Measurements from ENCODE around the gene WFDC2. TPM values are rescaled to one million over a fixed set of nuclear protein-coding genes. Genes with fewer than 3 reads are reported as not detected.

WFDC2 gene
- total and polyA plus RNA-seq, 2 of the 13 experiments (the other 11 are each of a cell fraction or from before 2014, with no cell fraction given): 0.33 TPM; not detected in 1

DNA sequence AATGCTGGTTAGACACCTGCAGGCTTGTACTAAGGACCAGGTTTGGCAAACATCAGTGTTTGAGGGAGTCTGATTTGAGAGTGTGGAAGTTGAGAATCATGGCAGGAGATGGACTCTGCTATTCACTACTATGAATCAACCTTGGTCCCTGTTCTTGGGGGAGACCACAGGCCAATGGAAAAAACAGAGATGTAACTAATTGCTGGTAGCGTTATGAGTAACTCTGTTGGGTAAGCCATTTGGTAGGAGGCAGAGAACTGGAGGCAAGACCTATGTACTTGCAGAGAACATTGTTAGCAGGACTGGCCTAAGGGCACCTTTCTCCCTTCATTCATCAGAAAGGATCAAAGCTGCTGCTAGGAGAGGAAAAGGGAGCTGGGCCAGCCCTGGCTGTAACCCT, 8.3 kb upstream of the WFDC2 start:
- Histone ChIP-seq H3K79me2 (ENCODE audit: insufficient read depth, low read length) (no peaks in the 10 kb centered on the region), H3K27me3 (ENCODE audit: control insufficient read depth in 1 of 2, insufficient read depth in 2 of 2, low read length in 2 of 2) (peaks cover 0 to 5% of the 10 kb centered on the region in 2 experiments; a peak in 2 of 5 replicates), H3K27ac (ENCODE audit: extremely low read length, insufficient read depth, low read length) (no peak overlapping the region), H3K4me1 (ENCODE audit: insufficient read depth, low read length) (no peaks in the 10 kb centered on the region), H3K4me3 (replicated peaks in 1 of 3; ENCODE audit: insufficient read depth in 1 of 3, low read depth in 2 of 3, low read length in 3 of 3) (no peak overlapping the region), H3K9ac (ENCODE audit: insufficient read depth, low read depth, low read length) (no peak overlapping the region), H3K4me2 (ENCODE audit: low read depth, low read length) (no peak overlapping the region), H3K9me3 (ENCODE audit: low read length) (no peaks in the 10 kb centered on the region), H3K36me3 (replicated peaks in 1 of 2; ENCODE audit: control insufficient read depth in 1 of 2, insufficient read depth in 2 of 2, low read length in 2 of 2) (no peaks in the 10 kb centered on the region), H2AFZ (ENCODE audit: low read length) (no peak overlapping the region), H4K20me1 (ENCODE audit: insufficient read depth, low read length) (no peaks in the 10 kb centered on the region)
- in situ Hi-C loops (cut with HindIII; ENCODE audit: extremely low pct_ligation_motif_present, low pct_unique_long_range_greater_than_20kb): no loop called here
- ATAC-seq (no peak), FAIRE-seq (no peak), DNase-seq (ENCODE audit: low spot score) (no peak)
- intact Hi-C loops (cut with micrococcal nuclease; ENCODE audit: unreplicated experiment): no loop called here
- BruUV-seq (replicated peaks): no TSS peak
- TF ChIP-seq, protein P1, sequence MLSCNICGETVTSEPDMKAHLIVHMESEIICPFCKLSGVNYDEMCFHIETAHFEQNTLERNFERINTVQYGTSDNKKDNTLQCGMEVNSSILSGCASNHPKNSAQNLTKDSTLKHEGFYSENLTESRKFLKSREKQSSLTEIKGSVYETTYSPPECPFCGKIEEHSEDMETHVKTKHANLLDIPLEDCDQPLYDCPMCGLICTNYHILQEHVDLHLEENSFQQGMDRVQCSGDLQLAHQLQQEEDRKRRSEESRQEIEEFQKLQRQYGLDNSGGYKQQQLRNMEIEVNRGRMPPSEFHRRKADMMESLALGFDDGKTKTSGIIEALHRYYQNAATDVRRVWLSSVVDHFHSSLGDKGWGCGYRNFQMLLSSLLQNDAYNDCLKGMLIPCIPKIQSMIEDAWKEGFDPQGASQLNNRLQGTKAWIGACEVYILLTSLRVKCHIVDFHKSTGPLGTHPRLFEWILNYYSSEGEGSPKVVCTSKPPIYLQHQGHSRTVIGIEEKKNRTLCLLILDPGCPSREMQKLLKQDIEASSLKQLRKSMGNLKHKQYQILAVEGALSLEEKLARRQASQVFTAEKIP (CRISPR knock-in tag; IDR thresholded peaks at IDR 0.05; ENCODE audit: borderline replicate concordance): no peak
- TF ChIP-seq, protein P2, sequence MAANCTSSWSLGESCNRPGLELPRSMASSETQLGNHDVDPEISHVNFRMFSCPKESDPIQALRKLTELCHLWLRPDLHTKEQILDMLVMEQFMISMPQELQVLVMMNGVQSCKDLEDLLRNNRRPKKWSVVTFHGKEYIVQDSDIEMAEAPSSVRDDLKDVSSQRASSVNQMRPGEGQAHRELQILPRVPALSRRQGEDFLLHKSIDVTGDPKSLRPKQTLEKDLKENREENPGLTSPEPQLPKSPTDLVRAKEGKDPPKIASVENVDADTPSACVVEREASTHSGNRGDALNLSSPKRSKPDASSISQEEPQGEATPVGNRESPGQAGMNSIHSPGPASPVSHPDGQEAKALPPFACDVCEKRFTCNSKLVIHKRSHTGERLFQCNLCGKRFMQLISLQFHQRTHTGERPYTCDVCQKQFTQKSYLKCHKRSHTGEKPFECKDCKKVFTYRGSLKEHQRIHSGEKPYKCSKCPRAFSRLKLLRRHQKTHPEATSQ (CRISPR knock-in tag; IDR thresholded peaks at IDR 0.05; ENCODE audit: borderline replicate concordance): no peak
- TF ChIP-seq, protein P3, sequence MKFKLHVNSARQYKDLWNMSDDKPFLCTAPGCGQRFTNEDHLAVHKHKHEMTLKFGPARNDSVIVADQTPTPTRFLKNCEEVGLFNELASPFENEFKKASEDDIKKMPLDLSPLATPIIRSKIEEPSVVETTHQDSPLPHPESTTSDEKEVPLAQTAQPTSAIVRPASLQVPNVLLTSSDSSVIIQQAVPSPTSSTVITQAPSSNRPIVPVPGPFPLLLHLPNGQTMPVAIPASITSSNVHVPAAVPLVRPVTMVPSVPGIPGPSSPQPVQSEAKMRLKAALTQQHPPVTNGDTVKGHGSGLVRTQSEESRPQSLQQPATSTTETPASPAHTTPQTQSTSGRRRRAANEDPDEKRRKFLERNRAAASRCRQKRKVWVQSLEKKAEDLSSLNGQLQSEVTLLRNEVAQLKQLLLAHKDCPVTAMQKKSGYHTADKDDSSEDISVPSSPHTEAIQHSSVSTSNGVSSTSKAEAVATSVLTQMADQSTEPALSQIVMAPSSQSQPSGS (CRISPR knock-in tag; IDR thresholded peaks at IDR 0.05): no peak
- no peak for TF ChIP-seq ZFP36L2 (CRISPR knock-in tag; IDR thresholded peaks at IDR 0.05)
- TF ChIP-seq, protein P4, sequence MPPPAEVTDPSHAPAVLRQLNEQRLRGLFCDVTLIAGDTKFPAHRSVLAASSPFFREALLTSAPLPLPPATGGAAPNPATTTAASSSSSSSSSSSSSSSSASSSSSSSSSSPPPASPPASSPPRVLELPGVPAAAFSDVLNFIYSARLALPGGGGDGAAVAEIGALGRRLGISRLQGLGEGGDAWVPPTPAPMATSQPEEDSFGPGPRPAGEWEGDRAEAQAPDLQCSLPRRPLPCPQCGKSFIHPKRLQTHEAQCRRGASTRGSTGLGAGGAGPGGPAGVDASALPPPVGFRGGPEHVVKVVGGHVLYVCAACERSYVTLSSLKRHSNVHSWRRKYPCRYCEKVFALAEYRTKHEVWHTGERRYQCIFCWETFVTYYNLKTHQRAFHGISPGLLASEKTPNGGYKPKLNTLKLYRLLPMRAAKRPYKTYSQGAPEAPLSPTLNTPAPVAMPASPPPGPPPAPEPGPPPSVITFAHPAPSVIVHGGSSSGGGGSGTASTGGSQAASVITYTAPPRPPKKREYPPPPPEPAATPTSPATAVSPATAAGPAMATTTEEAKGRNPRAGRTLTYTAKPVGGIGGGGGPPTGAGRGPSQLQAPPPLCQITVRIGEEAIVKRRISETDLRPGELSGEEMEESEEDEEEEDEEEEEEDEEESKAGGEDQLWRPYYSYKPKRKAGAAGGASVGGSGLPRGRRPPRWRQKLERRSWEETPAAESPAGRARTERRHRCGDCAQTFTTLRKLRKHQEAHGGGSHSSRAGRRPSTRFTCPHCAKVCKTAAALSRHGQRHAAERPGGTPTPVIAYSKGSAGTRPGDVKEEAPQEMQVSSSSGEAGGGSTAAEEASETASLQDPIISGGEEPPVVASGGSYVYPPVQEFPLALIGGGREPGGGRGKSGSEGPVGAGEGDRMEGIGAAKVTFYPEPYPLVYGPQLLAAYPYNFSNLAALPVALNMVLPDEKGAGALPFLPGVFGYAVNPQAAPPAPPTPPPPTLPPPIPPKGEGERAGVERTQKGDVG (CRISPR knock-in tag; IDR thresholded peaks at IDR 0.05; ENCODE audit: borderline replicate concordance): no peak
- WGBS (ENCODE audit: low lambda C conversion rate): 0% methylated on average over 1 of the region's 1 CpG
- ChIA-PET POLR2A (no interaction called here), CTCF (ENCODE audit: low intra/inter-chr PET ratio, low total read pairs) (no interaction called here)

All from HepG2 (cell line).